T-helper 2 cell treated with Interferon-gamma antibody and Interleukin-4, amounts not matched to agents 100 ng/mL and 5 ng/mL, for 36 hours (primary cell): Measurements from ENCODE around the gene APOBEC3G. TPM values are rescaled to one million over a fixed set of nuclear protein-coding genes. Genes with fewer than 3 reads are reported as not detected.

Source experiments
- intact Hi-C: fragments of 100-400 bp; cut with micrococcal nuclease; formaldehyde crosslinking; loops from one replicate; pipeline ENCODE4 v1.15.1; 2023
- total RNA-seq: library from RNA; stranded (reverse); gene quantifications from 2 replicates; pipeline ENCODE4 v1.2.3, GENCODE V29; 2022

Gene APOBEC3G
- total RNA-seq, 1 donor from 2014 or later, result 72.5 TPM

DNA sequence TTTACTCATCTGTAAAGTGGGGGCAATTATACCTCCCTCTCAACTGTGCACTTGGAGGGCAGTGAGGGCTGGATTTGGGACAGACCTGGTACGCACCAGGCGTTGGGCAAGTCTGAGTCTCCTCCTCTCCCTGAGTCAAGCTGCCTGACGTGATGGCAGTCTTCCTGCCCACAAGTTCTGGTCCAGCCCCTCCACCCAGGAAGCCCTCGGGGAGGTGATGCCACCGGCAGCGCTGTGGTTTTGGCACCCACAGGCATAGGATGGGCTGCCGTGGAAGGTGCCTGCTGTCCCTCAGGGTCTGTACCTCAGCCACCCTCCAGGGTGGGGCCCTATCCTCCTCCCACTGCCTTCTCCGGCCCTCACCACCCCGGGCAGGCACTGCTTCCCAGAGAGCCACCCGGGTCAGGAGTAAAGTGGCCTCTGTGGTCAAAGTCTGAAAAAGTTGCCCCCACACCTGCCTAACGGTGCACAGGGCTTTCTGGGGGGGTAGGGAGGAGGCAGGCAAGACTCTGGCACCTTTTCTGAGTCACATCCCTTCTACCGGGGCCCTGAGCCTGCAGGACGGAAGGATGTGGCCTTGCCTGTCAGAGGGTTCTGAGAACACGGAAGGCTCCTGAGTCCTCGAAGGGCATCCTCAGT is 13.5 kb downstream of the APOBEC3G start:
- intact Hi-C loops, result loop anchor here (1.0 kb wide), 1 partner anchor 9 kb away; no protein-coding TSS in a partner anchor

DNA sequence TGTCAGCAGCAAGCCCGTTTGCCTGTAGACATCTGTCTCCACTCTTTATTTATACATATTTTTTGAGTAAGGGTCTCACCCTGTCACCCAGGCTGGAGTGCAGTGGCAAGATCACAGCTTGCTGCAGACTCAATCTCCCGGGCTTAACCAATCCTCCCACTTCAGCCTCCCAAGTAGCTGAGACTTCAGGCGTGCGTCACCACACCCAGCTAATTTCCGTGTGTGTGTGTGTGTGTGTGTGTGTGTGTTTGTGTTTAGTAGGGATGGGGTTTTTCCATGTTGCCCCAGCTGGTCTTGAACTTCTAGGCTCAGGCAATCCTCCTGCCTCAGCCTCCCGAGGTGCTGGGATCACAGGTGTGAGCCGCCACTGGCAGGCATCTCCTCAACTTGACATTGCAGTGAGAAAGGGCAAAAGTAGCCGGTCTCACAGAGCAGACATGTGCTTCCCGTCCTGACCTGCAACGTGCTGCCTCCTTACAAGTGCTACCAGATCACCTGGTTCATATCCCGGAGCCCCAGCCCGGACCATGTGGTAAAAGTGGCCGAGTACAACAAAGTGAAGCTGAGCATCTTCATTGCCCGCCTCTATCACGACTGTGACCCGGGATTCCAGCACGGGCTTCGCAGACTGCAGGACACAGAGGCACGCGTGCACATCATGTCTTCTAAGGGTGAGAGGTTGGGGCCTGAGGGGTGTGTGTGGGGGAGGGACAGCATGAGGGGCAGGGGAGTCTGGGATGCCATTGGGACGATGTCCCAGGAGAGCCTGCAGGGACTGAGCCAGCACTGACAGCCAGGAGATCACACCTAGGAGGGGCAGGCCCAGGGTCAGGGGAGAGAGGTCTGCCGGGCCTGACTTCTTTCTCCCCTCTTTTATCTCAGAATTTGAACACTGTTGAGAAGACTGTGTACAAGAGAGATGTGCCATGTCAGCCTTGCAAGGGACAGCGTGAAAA is 14.3 kb downstream of the APOBEC3G start:
- intact Hi-C loops, result loop anchor here (1.0 kb wide), 1 partner anchor 8 kb away; no protein-coding TSS in a partner anchor

DNA sequence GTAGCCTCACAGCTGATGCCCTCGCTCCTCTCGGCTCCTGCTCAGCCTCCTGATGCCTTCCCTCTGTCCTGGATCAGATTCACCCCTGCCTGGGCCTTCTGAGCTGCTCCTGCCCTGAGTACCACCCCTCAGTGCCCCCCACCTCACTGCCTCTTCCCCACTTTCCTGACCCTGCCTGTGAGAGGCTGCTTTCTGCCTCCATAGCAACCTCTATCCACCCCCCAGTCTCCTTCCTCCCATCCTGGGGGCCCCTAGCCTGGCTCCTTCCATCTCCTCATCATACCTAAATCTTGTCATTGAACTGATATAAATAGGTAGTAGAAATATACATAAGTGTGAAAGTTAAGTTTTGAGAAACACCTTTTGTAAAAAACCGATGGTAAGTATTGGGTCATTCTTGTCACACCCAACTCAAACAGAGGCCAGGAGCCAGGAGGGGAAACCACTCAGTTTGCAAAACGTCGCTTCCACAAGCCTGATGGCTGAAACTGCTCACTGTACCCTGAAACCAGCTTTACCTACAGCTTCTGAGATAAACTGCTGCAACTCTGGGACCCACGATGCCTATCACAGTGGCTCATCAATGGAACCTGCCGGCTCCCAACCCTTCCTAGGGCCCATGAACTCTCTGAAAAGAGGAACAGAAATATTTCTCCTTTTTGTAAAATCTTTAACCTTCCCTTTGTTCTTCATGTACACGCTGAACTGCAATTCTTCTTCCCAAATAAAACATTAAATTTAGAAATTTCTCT is 15.2 kb downstream of the APOBEC3G start:
- intact Hi-C loops, result no loop called here

DNA sequence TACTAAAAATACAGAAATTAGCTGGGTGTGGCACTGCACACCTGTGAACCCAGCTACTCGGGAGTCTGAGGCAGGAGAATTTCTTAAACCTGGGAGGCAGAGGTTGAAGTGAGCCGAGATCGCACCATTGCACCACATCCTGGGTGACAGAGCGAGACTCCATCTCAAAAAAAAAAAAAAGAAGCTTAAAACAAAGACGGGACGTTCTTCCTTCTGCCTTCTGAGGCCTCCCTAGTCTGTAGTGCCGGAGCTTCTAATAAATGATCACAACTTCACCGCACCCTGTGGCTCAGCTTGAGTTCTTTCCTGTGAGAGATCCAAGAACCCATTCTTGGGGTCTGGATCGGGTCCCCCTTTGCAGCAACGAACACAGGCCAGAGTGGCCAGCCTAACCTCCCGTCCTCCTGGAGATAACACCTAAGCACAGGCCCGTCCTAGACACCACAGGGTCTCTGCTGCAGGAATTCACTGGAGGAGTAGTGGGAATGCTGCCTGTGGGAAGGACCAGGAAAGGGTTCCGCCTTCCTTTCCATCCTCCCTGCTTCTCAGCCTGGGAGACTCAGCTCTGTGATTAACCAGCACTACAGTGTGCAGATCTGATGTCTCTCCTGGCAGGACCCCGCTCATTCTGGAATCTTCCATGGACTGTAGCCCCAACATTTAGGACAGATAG is 17.8 kb downstream of the APOBEC3G start:
- intact Hi-C loops, result no loop called here

DNA sequence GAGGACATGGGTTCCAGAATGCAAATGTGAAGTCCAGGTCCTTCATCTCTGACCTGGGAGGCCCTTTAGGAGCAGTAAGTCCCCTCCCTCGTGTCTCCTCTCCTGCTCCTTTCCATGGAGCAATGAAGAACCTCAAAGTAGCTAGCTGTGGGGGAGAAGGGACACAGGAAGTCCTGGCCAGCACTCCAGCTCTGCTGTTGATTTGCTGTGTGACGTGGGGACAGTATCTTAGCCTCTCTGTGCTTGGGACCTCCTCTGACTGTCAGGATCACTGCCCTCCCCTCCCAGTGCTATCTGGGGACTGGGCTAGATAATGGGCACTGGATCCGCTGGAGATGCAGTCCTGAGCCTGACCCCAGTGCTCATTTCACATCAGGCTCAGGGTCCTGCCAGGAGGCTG is 18.9 kb downstream of the APOBEC3G start:
- intact Hi-C loops, result no loop called here

DNA sequence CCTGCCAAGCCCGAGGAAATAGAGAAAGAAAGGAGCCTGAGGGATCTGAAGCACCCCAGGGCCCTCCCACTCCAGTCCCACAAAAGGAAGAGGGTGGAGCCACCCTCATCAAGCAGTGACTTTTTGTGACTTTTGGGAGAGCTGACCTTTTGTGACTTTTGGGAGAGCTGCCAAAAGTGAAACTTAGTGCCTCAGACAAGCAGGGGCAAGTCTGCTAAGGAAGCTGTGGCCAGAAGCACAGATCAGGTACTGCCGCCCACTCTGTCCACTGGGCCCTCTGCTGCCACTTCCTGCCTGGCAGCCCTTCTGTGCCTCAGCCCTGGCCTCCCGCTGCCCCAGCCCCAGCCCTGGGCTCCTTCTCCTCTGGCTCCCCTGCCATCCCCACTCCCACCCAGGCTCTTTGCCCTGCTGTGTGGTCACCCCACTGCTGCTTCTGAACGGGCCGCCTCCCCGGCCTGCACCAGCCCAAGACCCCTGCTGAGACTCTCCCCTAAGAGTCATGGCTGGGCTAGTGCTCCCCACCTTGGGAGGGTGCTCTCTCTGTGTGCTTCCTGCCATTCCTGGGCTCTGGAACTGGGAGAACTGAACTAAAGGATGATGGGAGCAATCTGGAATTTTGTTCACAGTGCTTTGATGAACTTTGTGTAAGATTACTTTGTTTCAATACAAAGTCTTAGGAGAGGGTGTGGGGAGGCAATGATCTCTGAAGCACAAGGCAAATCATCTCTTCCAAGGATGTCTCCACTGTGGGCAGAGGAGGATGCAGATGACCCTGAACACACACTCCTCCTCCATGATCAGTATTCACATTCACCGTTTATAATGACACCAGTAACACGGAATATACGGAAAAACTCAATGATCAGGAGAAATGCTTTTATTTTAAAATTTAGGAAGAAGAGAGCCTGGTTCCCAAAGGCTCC is 20.3 kb downstream of the APOBEC3G start, which contains the start of gene APOBEC3H:
Gene APOBEC3H, plus strand, starts transcription at position 147 of the 923 bp plus-strand sequence. CDS start 3,035 bp downstream, outside the sequence.
- intact Hi-C loops, result loop anchor here (1.0 kb wide), 1 partner anchor 20 kb away; no protein-coding TSS in a partner anchor

DNA sequence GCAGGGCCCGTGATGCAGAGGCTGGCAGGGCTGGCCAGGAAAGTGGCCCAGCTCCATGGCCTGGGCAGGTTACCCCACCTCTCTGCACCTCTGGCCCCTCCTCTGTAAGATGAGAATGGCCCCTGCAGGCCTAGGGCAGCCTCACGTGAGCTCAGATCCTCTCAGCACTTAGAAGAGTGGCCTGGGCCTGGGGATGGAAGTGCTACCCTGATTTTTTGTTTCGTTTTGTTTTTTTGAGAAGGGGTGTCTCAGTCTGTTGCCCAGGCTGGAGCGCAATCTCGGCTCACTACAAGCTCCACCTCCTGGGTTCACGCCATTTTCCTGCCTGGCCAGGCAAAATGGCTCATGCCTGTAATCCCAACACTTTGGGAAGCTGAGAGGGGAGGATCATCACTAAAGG is 21.0 kb downstream of the APOBEC3G start:
- intact Hi-C loops, result no loop called here

DNA sequence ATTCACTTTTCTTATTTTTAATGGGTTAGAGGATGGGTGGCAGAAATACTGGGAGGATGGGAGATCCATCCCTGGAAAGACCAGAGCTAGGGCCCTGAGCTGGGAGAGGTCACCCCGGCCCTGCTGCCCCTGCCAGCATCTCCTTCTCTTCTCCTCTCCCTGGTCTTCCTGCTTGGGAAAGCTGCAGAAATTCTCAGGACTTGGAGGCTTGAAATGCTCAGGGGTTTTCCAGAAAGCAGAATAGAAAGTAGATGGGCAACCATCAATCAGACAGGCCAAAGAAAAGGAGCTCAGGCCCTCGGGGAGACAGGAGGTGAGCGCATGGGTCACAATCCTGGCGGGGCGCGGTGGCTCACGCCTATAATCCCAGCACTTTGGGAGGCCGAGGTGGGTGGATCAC is 21.5 kb downstream of the APOBEC3G start:
- intact Hi-C loops, result no loop called here

DNA sequence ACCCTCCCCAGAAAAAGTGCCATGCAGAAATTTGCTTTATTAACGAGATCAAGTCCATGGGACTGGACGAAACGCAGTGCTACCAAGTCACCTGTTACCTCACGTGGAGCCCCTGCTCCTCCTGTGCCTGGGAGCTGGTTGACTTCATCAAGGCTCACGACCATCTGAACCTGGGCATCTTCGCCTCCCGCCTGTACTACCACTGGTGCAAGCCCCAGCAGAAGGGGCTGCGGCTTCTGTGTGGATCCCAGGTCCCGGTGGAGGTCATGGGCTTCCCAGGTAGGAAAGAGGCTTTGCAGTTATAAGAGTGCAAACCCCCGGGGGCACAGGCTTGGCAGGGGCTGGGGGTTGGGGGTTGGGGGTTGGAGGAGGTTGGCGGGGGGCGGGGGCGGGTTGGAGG is 24.2 kb downstream of the APOBEC3G start:
- intact Hi-C loops, result no loop called here

DNA sequence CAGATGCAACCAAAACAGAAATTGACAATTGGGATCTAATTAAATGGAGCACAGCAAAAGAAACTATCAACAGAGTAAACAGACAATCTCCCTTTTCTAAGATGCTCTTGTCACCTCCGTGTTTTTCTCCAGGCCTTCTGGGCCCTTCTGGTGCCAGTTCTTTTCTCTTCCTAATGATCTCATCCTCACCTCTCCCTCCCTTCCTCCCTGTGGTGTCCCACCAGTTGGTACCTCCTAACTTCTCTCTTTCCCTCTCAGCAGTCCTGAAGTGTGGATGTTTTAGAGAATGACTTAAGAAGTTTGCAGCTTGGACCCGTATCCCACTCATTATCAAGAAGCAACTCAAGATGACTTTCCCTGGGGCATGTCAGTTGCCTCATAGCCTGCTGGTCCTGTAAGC is 26.4 kb downstream of the APOBEC3G start:
- intact Hi-C loops, result no loop called here

DNA sequence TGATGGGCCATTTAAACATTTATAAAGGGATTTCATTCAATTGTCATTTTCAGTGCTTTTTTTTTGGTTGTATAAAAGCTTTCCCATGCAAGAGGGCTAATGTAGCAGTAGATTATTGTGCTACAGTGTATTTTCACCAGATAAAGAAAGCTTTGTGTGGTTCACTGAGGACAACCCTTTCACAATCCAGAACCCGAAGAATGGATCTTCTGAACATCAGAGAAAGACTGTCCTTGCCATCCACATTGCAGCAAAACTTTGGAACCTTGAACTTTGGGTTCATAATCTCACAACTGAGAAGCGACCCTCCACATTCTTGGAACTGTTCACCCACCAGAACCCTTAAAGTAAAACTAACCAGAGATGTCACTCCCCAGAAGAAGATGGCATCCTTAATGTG is 29.3 kb downstream of the APOBEC3G start:
- intact Hi-C loops, result no loop called here

DNA sequence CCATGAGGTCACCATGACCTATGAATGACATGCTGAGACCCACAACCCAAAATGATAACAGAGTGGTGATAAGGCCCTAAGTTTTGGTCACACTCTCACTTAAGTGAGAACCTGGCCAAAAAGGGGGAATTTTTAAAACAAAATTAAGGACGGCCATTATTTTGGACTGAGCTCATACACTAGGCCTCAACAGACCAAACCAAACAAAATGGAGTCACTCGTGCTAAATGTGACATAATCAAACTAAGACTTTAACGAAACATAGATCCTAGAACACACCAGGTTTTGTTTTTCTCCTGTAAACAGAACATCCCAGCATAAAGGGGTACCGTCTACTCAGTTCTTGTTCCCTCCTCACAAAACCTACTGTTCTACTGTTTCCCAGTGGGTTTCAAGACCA is 31.4 kb downstream of the APOBEC3G start:
- intact Hi-C loops, result no loop called here

DNA sequence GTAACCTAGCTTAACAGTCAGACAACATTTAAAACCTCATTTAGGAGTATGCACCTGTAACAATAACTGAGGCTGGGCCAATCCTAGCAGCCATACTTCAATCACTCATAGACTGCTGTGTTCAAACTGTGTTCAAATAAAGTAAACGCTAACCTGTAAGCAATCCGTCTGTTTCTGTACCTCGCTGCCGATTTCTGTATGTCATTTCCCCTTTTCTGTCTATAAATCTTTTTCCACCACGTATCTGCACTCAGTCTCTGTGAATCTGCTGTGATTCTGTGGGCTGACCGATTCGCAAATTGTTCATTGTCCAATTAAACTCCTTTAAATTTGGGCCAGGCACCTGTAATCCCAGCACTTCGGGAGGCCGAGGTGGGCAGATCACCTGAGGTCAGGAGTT is 32.3 kb downstream of the APOBEC3G start:
- intact Hi-C loops, result no loop called here

DNA sequence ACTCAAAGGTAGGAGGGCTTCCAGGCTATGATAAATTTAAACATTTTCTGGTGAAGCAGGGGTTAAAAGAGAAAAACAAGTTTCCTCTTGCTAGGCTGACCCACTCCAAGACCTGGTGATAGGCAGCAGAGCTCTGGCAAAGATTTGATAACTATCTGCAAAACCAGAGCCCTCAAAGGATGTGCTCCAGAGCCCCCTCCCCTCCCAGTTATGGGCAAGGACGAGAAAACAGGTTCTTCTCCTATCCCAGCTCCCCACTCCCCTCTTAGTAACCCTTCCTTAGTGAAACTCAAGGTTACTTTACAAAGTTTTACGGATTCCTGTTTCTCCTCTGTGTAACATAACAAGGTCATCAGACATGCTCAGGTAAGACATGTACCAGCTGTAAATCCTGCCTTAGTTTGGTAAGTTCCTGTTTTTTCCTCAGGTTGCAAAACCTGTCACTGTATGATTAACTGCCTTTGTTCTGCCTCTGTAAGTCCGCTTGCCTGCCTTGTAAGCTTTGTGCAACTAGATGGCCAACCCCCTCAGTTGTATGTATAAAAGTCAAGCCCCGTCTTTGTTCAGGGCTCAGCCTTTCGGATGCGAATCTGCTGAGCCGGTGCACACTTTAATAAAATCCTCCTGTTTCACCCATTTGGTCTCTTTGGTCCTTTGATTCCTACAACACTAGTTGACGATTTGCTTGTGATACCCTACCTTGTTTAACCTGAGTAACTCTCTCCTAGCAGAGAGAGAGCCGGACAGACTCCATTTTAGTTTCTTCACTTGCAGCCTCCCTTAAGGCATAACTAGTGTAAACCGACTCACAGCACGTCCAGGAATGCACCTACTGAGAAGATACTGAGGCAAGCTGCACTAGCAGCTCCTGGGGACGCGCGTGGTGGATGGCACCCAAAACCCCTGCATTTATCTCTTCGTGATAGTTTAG is 33.8 kb downstream of the APOBEC3G start:
- intact Hi-C loops, result no loop called here

DNA sequence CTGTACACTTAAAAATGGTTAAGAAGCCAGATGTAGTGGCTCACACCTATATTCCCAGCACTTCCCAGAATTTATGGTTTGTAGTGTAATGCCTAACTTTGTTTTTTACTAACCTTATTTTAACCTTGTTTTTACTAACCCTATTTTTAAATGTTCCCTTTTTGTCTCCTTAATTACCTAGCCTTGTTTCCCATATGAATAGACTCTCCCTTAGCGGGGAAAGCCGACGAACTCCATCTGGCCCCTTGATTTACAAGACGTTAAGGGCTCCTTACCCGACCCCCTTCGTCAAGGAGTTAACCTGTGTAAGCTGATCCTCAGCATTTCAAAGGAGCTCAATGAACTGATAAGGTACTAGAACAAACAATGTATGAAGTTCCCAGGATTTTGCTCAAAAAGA is 37.0 kb downstream of the APOBEC3G start:
- intact Hi-C loops, result no loop called here

DNA sequence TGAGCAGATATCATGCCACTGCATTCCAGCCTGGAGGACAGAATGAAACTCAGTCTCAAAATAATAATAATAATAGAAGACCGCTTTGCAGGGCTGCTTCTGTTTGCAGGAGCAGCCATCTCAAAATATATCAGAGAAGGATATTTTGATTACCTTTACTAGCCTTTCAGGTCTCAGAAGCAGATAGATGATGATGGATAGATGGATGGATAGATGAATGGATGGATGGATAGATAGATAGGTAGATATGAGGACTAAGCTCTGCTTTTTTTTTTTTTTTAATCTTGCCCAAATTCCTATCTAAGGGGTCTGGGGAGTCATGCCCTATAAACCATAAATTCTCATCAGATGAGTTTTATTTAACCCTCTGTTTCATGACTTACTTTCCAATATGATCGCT is 38.5 kb downstream of the APOBEC3G start:
- intact Hi-C loops, result no loop called here

DNA sequence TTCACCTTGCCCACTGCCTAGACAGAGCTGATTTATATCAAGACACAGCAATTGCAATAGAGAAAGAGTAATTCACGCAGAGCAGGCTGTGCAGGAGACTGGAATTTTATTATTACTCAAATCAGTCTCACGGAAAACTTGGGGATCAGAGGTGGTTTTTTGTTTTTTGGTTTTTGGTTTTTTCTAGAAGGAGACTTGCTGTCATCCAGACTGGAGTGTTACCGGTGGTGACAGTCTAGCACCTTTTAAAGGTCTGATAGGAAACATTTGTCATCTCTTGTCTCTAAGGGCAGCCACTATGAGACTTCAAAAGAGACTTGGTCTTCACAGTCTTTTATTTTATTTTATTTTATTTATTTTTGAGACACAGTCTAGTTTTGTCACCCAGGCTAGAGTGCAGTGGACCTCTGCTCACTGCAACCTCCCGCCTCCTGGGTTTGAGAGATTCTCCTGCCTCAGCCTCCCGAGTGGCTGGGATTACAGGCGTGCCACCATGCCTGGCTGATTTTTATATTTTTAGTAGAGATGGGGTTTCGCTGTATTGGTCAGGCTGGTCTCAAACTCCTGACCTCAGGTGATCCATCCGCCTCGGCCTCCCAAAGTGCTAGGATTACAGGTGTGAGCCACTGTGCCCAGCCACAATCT is 39.0 kb downstream of the APOBEC3G start:
- intact Hi-C loops, result no loop called here

DNA sequence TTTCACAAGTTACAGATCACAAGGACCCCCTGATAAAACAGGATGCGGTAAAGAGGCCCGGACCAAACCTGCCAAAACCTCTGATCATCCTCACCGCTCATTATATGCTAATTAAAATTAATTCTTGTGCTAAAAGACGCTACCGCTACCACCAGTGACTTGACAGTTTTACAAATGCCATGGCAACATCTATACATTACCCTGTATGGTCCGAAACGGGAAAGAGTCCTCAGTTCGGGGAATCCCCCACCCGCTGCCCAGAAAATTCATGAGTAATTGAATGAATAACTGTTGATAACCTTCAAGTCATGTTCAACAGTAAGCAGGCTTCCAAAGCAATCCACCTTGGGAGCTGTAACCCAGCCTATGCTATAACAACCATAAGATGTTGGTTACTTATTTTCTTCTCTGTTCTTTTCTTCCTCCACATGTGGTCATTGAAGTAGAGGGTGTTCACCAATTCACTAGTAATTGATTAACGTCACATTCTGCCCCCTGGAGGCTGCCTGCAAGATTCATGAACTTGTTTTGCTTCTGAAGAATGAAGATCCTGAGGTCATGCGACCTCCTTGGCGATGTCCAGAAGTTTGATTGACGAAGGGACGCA is 40.6 kb downstream of the APOBEC3G start:
- intact Hi-C loops, result loop anchor here (1.0 kb wide), 3 partner anchors 20 to 247 kb away; partner anchors contain the start of gene APOBEC3H
